NOMO-1 treated with dmso at 0.1 percent for 144 hours (cell line): ENCODE data around the gene DOK7.
A peak's percentile ranks its signal among the peaks of the same experiment; 100 is the strongest.

Source experiments
- DNase-seq: peaks from one replicate; lab custom pipeline; 2025; ENCODE audit not compliant: unreplicated experiment; lab: John Stamatoyannopoulos, UW

Gene DOK7

GRCh38 chr4:3462790-3463415 is at the start of gene DOK7:
Gene DOK7, plus strand, starts transcription at chr4:3463306. Its CDS starts 70 bp downstream, at chr4:3463376.
- DNase-seq = no peak

- DNase-seq = no peak
Measured at GRCh38 chr4:3413675-3414420, 49.3 kb upstream of the DOK7 start.

GRCh38 chr4:3414421-3415279 is 48.5 kb upstream of the DOK7 start:
- peak; percentile 18 for DNase-seq

- no peak for DNase-seq
Measured at GRCh38 chr4:3415471-3416141, 47.5 kb upstream of the DOK7 start.

GRCh38 chr4:3416270-3416669 is 46.8 kb upstream of the DOK7 start:
- no peak for DNase-seq

- no peak for DNase-seq
Measured at GRCh38 chr4:3416821-3417221, 46.3 kb upstream of the DOK7 start.

GRCh38 chr4:3417448-3417847 is 45.7 kb upstream of the DOK7 start:
- no peak for DNase-seq

- DNase-seq = no peak
Measured at GRCh38 chr4:3418029-3418762, 44.9 kb upstream of the DOK7 start.

GRCh38 chr4:3419836-3420605 is 43.1 kb upstream of the DOK7 start:
- DNase-seq = no peak

GRCh38 chr4:3420606-3420955 is 42.5 kb upstream of the DOK7 start:
- DNase-seq = no peak

- DNase-seq = no peak
Measured at GRCh38 chr4:3420956-3421355, 42.1 kb upstream of the DOK7 start.

GRCh38 chr4:3421470-3421869 is 41.6 kb upstream of the DOK7 start:
- no peak for DNase-seq

- no peak for DNase-seq
Measured at GRCh38 chr4:3422241-3422801, 40.8 kb upstream of the DOK7 start.

GRCh38 chr4:3422808-3423297 is 40.3 kb upstream of the DOK7 start:
- DNase-seq = no peak

GRCh38 chr4:3423406-3423805 is 39.7 kb upstream of the DOK7 start:
- no peak for DNase-seq

GRCh38 chr4:3423952-3424351 is 39.2 kb upstream of the DOK7 start:
- no peak for DNase-seq

GRCh38 chr4:3424522-3425095 is 38.5 kb upstream of the DOK7 start:
- no peak for DNase-seq

GRCh38 chr4:3426465-3427133 is 36.5 kb upstream of the DOK7 start:
- no peak for DNase-seq

GRCh38 chr4:3427134-3427476 is 36.0 kb upstream of the DOK7 start:
- no peak for DNase-seq
